ENCODE results near the gene VGLL4.

VGLL4 gene

DNA sequence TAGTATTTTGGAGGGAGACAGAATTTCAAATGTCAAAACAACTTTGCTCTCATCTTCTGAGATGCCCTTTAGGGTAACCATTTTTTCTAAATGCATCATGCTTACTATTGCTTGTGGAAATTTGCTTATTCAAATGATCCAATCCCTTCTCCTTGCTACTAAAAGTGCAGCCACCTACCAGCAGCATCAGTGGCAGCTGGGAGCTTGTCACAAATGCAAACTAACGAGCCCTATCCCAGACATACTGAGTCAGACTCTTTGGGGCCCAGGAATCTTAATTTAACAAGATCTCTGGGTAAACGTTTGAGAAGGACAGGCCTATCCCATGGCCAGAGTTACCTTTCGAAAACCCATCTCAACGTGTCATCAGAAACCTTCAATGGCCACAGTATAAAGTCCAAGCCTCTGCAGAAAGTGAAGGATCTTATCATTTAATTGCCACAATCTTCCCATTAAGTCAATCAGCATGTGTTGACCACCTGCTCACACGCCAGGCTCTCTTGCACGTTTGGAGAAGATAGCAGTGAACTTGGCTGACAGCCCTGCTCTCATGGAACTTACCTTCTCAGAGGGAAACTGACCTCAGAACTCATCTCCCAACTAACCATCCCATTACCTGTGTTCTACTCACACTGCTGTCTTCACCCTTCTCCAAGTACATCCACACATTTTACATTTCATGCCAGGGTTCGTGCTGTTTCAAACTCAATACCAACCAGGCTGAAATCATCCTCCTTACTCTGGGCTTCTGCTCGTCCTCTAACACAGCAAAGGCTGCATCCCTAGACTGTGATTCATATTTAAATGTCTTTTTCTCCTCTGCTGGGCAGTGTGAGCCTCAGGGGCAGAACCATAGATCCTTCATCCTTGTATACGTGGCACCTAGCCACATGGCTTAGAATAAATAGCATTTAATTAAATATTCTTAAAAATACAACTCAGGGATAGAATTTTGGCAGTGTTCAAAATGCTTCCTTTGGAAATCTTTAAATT lies 24.8 kb upstream of the VGLL4 start:
- Histone ChIP-seq H2BK5ac (ENCODE audit: low read length) (no peak overlapping the region), H3K4me3 (ENCODE audit: low read length) (no peak overlapping the region), H3K36me3 (ENCODE audit: control insufficient read depth, insufficient read depth, low read length) (no peaks in the 10 kb centered on the region), H3K18ac (ENCODE audit: low read length) (no peak overlapping the region), H3K4ac (ENCODE audit: low read depth, low read length) (no peak overlapping the region), H2BK15ac (replicated peaks; ENCODE audit: low read depth) (no peak overlapping the region), H3K27ac (ENCODE audit: low read depth, low read length) (no peak overlapping the region), H3K23ac (ENCODE audit: low read length) (no peak overlapping the region), H3K56ac (ENCODE audit: low read length) (no peak overlapping the region), H3K79me2 (ENCODE audit: control insufficient read depth, insufficient read depth, low read length) (no peaks in the 10 kb centered on the region), H3K27me3 (ENCODE audit: insufficient read depth, low read length, poor library complexity) (no peaks in the 10 kb centered on the region), H2BK120ac (ENCODE audit: low read depth, low read length) (no peak overlapping the region), H4K5ac (ENCODE audit: low read length) (no peak overlapping the region), H2AK5ac (ENCODE audit: low read length) (no peak overlapping the region), H3K9ac (ENCODE audit: low read length) (no peak overlapping the region), H4K8ac (ENCODE audit: low read depth, low read length) (no peak overlapping the region), H3K79me1 (ENCODE audit: low read length) (peaks cover 2% of the 10 kb centered on the region), H3K4me2 (ENCODE audit: low read length) (no peak overlapping the region), H3K4me1 (ENCODE audit: control insufficient read depth, low read depth, low read length) (no peaks in the 10 kb centered on the region)
- peak; percentile 39 for DNase-seq
- no CpG with 5 or more reads among the region's 9 CpGs for WGBS (ENCODE audit: extremely low coverage, insufficient coverage, low lambda C conversion rate)

DNA sequence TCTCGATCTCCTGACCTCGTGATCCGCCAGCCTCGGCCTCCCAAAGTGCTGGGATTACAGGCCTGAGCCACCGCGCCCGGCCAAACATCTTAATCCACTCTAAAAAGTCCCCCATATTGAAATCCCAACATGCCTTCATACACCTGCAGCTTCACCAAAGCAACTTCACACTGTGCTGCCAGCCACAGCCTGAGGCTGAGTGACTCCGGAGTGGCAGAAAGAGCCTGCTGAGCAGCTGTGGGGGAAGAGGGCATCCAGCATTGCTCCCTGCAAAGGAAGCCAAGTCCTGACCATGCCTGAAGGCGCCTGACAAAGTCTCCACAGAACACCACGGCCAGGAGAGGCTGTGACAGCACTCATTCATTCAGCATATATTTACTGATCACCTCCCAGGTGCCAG lies 21.6 kb upstream of the VGLL4 start:
- Histone ChIP-seq H3K36me3 (ENCODE audit: control insufficient read depth, insufficient read depth, low read length) (no peaks in the 10 kb centered on the region), H2BK5ac (ENCODE audit: low read length) (no peak overlapping the region)

DNA sequence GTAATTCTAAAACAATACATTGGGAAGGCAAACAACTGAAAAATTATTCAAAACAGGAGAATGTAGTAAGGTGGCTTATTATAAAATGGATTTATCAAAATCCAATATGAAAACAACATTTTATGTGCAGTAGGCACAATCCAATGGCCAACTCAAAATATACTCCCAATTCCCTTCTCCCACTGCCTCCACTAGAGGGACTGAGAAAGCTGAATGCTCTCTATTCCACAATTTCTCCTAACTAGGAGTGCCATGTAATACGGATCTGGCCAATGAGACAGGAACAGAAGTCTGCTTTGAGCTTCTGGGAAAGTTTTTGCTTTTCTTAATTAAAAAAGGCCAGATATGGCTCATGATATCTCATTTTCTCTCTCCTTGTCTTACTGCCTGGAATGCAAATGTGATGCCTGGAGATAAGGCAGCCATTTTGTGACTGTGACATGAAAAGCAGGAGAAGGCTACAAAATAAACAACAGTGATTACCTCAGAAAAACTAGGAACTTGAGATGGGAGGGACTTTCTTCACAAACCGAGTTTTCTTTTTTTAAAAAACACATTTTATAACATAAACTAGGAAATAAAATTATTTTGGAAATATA lies 18.8 kb upstream of the VGLL4 start:
- Histone ChIP-seq H2AK5ac (ENCODE audit: low read length) (no peak overlapping the region), H3K23ac (ENCODE audit: low read length) (no peak overlapping the region), H3K9ac (ENCODE audit: low read length) (no peak overlapping the region), H4K5ac (ENCODE audit: low read length) (no peak overlapping the region), H3K56ac (ENCODE audit: low read length) (no peak overlapping the region), H3K36me3 (ENCODE audit: control insufficient read depth, insufficient read depth, low read length) (no peaks in the 10 kb centered on the region), H2BK5ac (ENCODE audit: low read length) (no peak overlapping the region), H3K27ac (ENCODE audit: low read depth, low read length) (no peak overlapping the region), H2BK120ac (ENCODE audit: low read depth, low read length) (no peak overlapping the region), H4K8ac (ENCODE audit: low read depth, low read length) (no peak overlapping the region), H3K27me3 (ENCODE audit: insufficient read depth, low read length, poor library complexity) (no peaks in the 10 kb centered on the region), H3K4me3 (ENCODE audit: low read length) (no peak overlapping the region), H3K4me2 (ENCODE audit: low read length) (no peak overlapping the region), H2BK15ac (replicated peaks; ENCODE audit: low read depth) (no peak overlapping the region), H3K79me1 (ENCODE audit: low read length) (peaks cover 2% of the 10 kb centered on the region), H3K18ac (ENCODE audit: low read length) (no peak overlapping the region), H3K4ac (ENCODE audit: low read depth, low read length) (no peak overlapping the region), H3K79me2 (ENCODE audit: control insufficient read depth, insufficient read depth, low read length) (no peaks in the 10 kb centered on the region), H3K4me1 (ENCODE audit: control insufficient read depth, low read depth, low read length) (no peaks in the 10 kb centered on the region)
- WGBS (ENCODE audit: extremely low coverage, insufficient coverage, low lambda C conversion rate), result no CpG with 5 or more reads among the region's 2 CpGs
- DNase-seq, result peak; percentile 61

More for the DNA sequence above, 21.6 kb upstream of the VGLL4 start:
- Histone ChIP-seq H3K4me1 (ENCODE audit: control insufficient read depth, low read depth, low read length) (no peaks in the 10 kb centered on the region), H3K4me2 (ENCODE audit: low read length) (no peak overlapping the region), H2BK15ac (replicated peaks; ENCODE audit: low read depth) (no peak overlapping the region), H3K9ac (ENCODE audit: low read length) (no peak overlapping the region), H3K79me2 (ENCODE audit: control insufficient read depth, insufficient read depth, low read length) (no peaks in the 10 kb centered on the region), H2BK120ac (ENCODE audit: low read depth, low read length) (no peak overlapping the region), H4K5ac (ENCODE audit: low read length) (no peak overlapping the region), H3K79me1 (ENCODE audit: low read length) (peaks cover 2% of the 10 kb centered on the region), H3K4me3 (ENCODE audit: low read length) (no peak overlapping the region), H3K23ac (ENCODE audit: low read length) (no peak overlapping the region), H4K8ac (ENCODE audit: low read depth, low read length) (no peak overlapping the region), H3K27ac (ENCODE audit: low read depth, low read length) (no peak overlapping the region), H3K18ac (ENCODE audit: low read length) (no peak overlapping the region), H3K4ac (ENCODE audit: low read depth, low read length) (no peak overlapping the region), H3K27me3 (ENCODE audit: insufficient read depth, low read length, poor library complexity) (no peaks in the 10 kb centered on the region), H3K56ac (ENCODE audit: low read length) (no peak overlapping the region), H2AK5ac (ENCODE audit: low read length) (no peak overlapping the region)
- no peak for DNase-seq
- WGBS (ENCODE audit: extremely low coverage, insufficient coverage, low lambda C conversion rate), result no CpG with 5 or more reads among the region's 10 CpGs

DNA sequence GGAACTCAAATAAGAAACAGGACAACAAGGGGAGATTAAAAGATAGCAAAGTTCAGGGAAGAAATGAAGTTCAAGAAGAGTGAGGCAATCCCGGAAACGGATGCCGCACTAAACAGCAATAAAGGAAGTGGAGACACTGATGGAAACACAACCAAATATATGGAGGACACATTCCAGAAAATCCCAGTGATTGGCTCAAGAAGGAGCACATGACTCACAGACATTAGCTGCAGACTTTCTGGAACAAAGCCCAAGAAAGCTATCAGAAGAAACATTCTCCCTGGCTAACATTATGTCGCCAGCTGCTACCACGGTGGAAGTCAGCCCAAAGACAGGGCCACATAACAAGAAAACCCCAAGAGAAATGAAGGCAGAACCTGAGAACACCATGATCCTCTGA lies 18.1 kb upstream of the VGLL4 start:
- no peak overlapping the region for H2AK5ac ChIP-seq (ENCODE audit: low read length)
- H3K9ac ChIP-seq (ENCODE audit: low read length), result no peak overlapping the region
- no peaks in the 10 kb centered on the region for H3K79me2 ChIP-seq (ENCODE audit: control insufficient read depth, insufficient read depth, low read length)
- DNase-seq, result no peak
- H3K4me2 ChIP-seq (ENCODE audit: low read length), result no peak overlapping the region
- no peak overlapping the region for H4K8ac ChIP-seq (ENCODE audit: low read depth, low read length)
- no CpG with 5 or more reads among the region's 5 CpGs for WGBS (ENCODE audit: extremely low coverage, insufficient coverage, low lambda C conversion rate)
- H4K5ac ChIP-seq (ENCODE audit: low read length), result no peak overlapping the region
- H3K4me1 ChIP-seq (ENCODE audit: control insufficient read depth, low read depth, low read length), result no peaks in the 10 kb centered on the region
- no peak overlapping the region for H2BK120ac ChIP-seq (ENCODE audit: low read depth, low read length)
- no peak overlapping the region for H3K23ac ChIP-seq (ENCODE audit: low read length)
- H3K27ac ChIP-seq (ENCODE audit: low read depth, low read length), result no peak overlapping the region
- H3K56ac ChIP-seq (ENCODE audit: low read length), result no peak overlapping the region
- H2BK15ac ChIP-seq (replicated peaks; ENCODE audit: low read depth), result no peak overlapping the region
- H3K27me3 ChIP-seq (ENCODE audit: insufficient read depth, low read length, poor library complexity), result no peaks in the 10 kb centered on the region
- no peak overlapping the region for H2BK5ac ChIP-seq (ENCODE audit: low read length)
- H3K79me1 ChIP-seq (ENCODE audit: low read length), result peaks cover 2% of the 10 kb centered on the region
- no peak overlapping the region for H3K4ac ChIP-seq (ENCODE audit: low read depth, low read length)
- H3K18ac ChIP-seq (ENCODE audit: low read length), result no peak overlapping the region
- H3K4me3 ChIP-seq (ENCODE audit: low read length), result no peak overlapping the region
- no peaks in the 10 kb centered on the region for H3K36me3 ChIP-seq (ENCODE audit: control insufficient read depth, insufficient read depth, low read length)

DNA sequence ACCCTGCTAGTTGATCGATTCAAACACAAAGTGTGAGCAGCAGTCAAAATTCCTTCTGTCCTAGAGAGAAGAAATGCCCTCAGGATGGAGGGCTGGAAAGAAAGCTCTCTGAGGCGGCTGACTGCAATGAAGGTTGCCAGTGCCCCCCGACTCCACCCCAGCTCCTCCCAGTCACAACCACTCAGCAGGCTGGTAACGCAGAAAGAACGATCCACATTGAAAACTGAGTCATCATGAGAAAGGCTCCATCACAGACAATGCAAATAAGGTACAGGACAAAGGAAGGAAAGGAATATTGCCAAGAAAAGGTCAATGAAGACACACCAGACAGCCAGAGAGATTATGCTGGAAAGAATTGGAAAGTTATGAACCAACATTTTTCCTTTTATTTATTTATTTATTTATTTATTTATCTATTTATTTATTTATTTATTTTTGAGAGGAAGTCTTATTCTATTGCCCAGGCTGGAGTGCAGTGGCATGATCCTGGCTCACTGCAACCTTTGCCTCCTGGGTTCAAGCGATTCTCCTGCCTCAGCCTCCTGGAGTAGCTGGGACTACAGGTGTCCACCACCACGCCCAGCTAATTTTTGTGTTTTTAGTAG lies 17.4 kb upstream of the VGLL4 start:
- no peaks in the 10 kb centered on the region for H3K79me1 ChIP-seq (ENCODE audit: low read length)
- H3K18ac ChIP-seq (ENCODE audit: low read length), result no peak overlapping the region
- no peaks in the 10 kb centered on the region for H3K4me1 ChIP-seq (ENCODE audit: control insufficient read depth, low read depth, low read length)
- H3K79me2 ChIP-seq (ENCODE audit: control insufficient read depth, insufficient read depth, low read length), result no peaks in the 10 kb centered on the region
- no peak overlapping the region for H4K5ac ChIP-seq (ENCODE audit: low read length)
- no peak for DNase-seq
- H3K4me3 ChIP-seq (ENCODE audit: low read length), result no peak overlapping the region
- H3K27ac ChIP-seq (ENCODE audit: low read depth, low read length), result no peak overlapping the region
- H2BK15ac ChIP-seq (replicated peaks; ENCODE audit: low read depth), result no peak overlapping the region
- H3K36me3 ChIP-seq (ENCODE audit: control insufficient read depth, insufficient read depth, low read length), result no peaks in the 10 kb centered on the region
- H3K9ac ChIP-seq (ENCODE audit: low read length), result no peak overlapping the region
- no peak overlapping the region for H2BK5ac ChIP-seq (ENCODE audit: low read length)
- no peaks in the 10 kb centered on the region for H3K27me3 ChIP-seq (ENCODE audit: insufficient read depth, low read length, poor library complexity)
- H3K56ac ChIP-seq (ENCODE audit: low read length), result no peak overlapping the region
- no peak overlapping the region for H3K23ac ChIP-seq (ENCODE audit: low read length)
- H4K8ac ChIP-seq (ENCODE audit: low read depth, low read length), result no peak overlapping the region
- no peak overlapping the region for H3K4ac ChIP-seq (ENCODE audit: low read depth, low read length)
- no peak overlapping the region for H2AK5ac ChIP-seq (ENCODE audit: low read length)
- no peak overlapping the region for H2BK120ac ChIP-seq (ENCODE audit: low read depth, low read length)
- no peak overlapping the region for H3K4me2 ChIP-seq (ENCODE audit: low read length)
- no CpG with 5 or more reads among the region's 7 CpGs for WGBS (ENCODE audit: extremely low coverage, insufficient coverage, low lambda C conversion rate)

Data from mesendoderm (in vitro differentiated cells).